Adrenal gland (tissue), 12 donors: Measurements from ENCODE around the gene NOTCH3. TPM values are rescaled to one million over a fixed set of nuclear protein-coding genes. Genes with fewer than 3 reads are reported as not detected.

Source experiments
- DNase-seq, 7 donors: peaks; one replicate each; pipeline ENCODE4 v3.0.0-alpha.2; 2019 to 2020
- H3K27ac ChIP-seq, 5 donors: fragments of 200-600 bp; sonication (generic) in 4 of 5; 1 replicate in 3 of 5; 2 replicates in 2 of 5; pipeline versions ENCODE4 v1.5.1 to v1.8.0; 2016 to 2020; ENCODE audit warnings: mild to moderate bottlenecking in 1 of 5
- H3K27me3 ChIP-seq: fragments of 200-600 bp; 2 replicates; pipeline ENCODE4 v1.8.0; 2021
- H3K36me3 ChIP-seq, 2 donors: fragments of 200-600 bp; replicated peaks in 1 of 2; 1 replicate in 1 of 2; 2 replicates in 1 of 2; pipeline versions ENCODE4 v1.5.1 to v1.8.0; 2018 to 2022
- H3K4me1 ChIP-seq, 2 donors: fragments of 200-600 bp; replicated peaks in 1 of 2; 1 replicate in 1 of 2; 2 replicates in 1 of 2; pipeline versions ENCODE4 v1.5.1 to v1.8.0; 2018 to 2021
- H3K4me3 ChIP-seq, 4 donors: fragments of 200-600 bp; sonication (generic) in 3 of 4; one replicate each; pipeline ENCODE4 v1.5.1; 2016 to 2018
- H3K9me3 ChIP-seq, 3 donors: fragments of 200-600 bp; sonication (generic) in 1 of 3; replicated peaks in 1 of 3; 1 replicate in 2 of 3; 2 replicates in 1 of 3; pipeline versions ENCODE4 v1.5.1 to v1.8.0; 2016 to 2021
- CTCF ChIP-seq, 6 experiments: fragments of 450-650 bp in 4 of 6; fragments of 200-600 bp in 2 of 6; sonication (generic) in 1 of 6; IDR thresholded peaks; 1 replicate in 5 of 6; 2 replicates in 1 of 6; pipeline versions ENCODE4 v1.5.1 to v1.8.0; 2016 to 2021; ENCODE audit warnings: antibody characterized with exemption in 6 of 6, mild to moderate bottlenecking in 2 of 6, moderate library complexity in 1 of 6
- POLR2A ChIP-seq, 2 donors: fragments of 450-650 bp; IDR thresholded peaks; one replicate each; pipeline ENCODE4 v1.6.1; 2017; ENCODE audit warnings: antibody characterized with exemption in 2 of 2, mild to moderate bottlenecking in 2 of 2, moderate library complexity in 1 of 2
- WGBS, 4 donors: extraction: QIAGEN DNeasy Blood & Tissue Kit in 2 of 4; methylation state at CpG; one replicate each; pipeline versions ENCODE4 v1.1.5 to v1.1.7; 2013 to 2017; 5-methylcytosine and 5-hydroxymethylcytosine counted together
- intact Hi-C, 2 donors: fragments of 100-400 bp; cut with DNase I; formaldehyde crosslinking; loops; one replicate each; pipeline versions ENCODE4 v1.14.1 to v1.15.0; 2022 to 2023
- polyA plus RNA-seq, 3 donors: library from polyadenylated mRNA; stranded (reverse); fragments of 200-250 nt in 2 of 3; fragments of 350-450 nt in 1 of 3; fragmentation: Illumina TruSeq in 1 of 3; extraction: RNeasy Lipid Tissue Mini Kit (QIAGEN cat#74804) in 1 of 3; gene quantifications; one replicate each; pipeline ENCODE4 v1.2.3, GENCODE V29; 2013 to 2014
- total RNA-seq, 9 donors: library from RNA; depleted of rRNA in 4 of 9; stranded (reverse); fragments of >200 nt in 4 of 9; fragments of 120-200 nt in 1 of 9; fragmentation: NEBNext Ultra II Directional in 1 of 9; extraction: Animal tissue kit (Norgen Biotek cat#: 25700) in 1 of 9; gene quantifications; one replicate each; pipeline versions ENCODE4 v1.1.0 to v1.2.4, GENCODE V29; 2013 to 2023
- donor health status: healthy with polysubstance abuse.
- donor health status: Bipolar disorder and iron deficiency.
- donor health status: DM: yes; HTN: yes; CAD: no.
- donor health status: DM: no; HTN: no; CAD: no.
- donor health status: DM: no; HTN: no; CAD: no.
- donor health status: DM: yes; HTN: yes; CAD: no.

NOTCH3 gene
- total and polyA plus RNA-seq, 12 donors, result 3.7 to 39.3 (median 12.8) TPM

- 80 to 92% (median 88%) methylated on average over 7 of the region's 7 CpGs for WGBS, 4 donors
- TF ChIP-seq POLR2A (IDR thresholded peaks at IDR 0.05), result no peak
- TF ChIP-seq CTCF (IDR thresholded peaks at IDR 0.05), result no peak
These were observed 15.6 kb upstream of the NOTCH3 start for GRCh38 chr19:15216363-15216762.

GRCh38 chr19:15213715-15214381, 13.1 kb upstream of the NOTCH3 start:
- no peak for TF ChIP-seq POLR2A (IDR thresholded peaks at IDR 0.05)
- no peak for TF ChIP-seq CTCF (IDR thresholded peaks at IDR 0.05)
- Histone ChIP-seq H3K4me3 (no peak overlapping the region), H3K27ac (no peak overlapping the region), H3K36me3 (no peaks in the 10 kb centered on the region), H3K4me1 (no peaks in the 10 kb centered on the region), H3K9me3 (no peaks in the 10 kb centered on the region), H3K27me3 (no peaks in the 10 kb centered on the region)
- intact Hi-C loops, result no loop called here
- WGBS, 4 donors, result 49 to 60% (median 51%) methylated on average over 6 to 15 of the region's 15 CpGs
- peak in 6 of 7 donors; percentile 47 to 76 (median 58) for DNase-seq

More at GRCh38 chr19:15216363-15216762, 15.6 kb upstream of the NOTCH3 start:
- no peaks in the 10 kb centered on the region for H3K9me3 ChIP-seq
- intact Hi-C loops, result no loop called here
- no peak overlapping the region for H3K27ac ChIP-seq
- no peak for DNase-seq
- no peaks in the 10 kb centered on the region for H3K4me1 ChIP-seq
- H3K36me3 ChIP-seq, result no peaks in the 10 kb centered on the region
- H3K4me3 ChIP-seq, result no peak overlapping the region
- H3K27me3 ChIP-seq, result no peaks in the 10 kb centered on the region

DNA sequence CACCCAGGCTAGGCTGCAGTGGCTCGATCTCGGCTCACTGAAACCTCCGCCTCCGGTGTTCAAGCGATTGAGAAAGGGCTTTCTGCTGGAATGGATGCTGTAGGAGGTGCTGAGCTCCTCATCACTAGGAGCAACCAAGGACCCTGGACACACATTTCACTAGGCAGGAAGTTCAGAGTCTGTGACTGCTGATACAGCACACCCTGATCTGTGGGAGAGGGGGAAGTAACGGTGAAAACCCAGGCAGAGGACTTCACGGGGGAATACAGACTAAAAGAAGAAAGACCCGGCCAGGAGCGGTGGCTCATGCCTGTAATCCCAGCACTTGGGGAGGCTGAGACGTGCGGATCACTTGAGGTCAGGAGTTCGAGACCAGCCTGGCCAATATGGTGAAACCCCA, 11.9 kb upstream of the NOTCH3 start:
- H3K27ac ChIP-seq, result no peak overlapping the region

GRCh38 chr19:15210323-15210781, 9.6 kb upstream of the NOTCH3 start:
- intact Hi-C loops, result no loop called here
- Histone ChIP-seq H3K4me3 (no peak overlapping the region), H3K27ac (peak overlapping the region in 2 of 5 donors; percentile 13 to 58), H3K9me3 (no peaks in the 10 kb centered on the region), H3K36me3 (no peaks in the 10 kb centered on the region), H3K27me3 (no peaks in the 10 kb centered on the region), H3K4me1 (no peaks in the 10 kb centered on the region)
- DNase-seq, result peak in 6 of 7 donors; percentile 48 to 76 (median 64)
- 59 to 69% (median 62%) methylated on average over 5 of the region's 5 CpGs for WGBS, 4 donors
- TF ChIP-seq POLR2A (IDR thresholded peaks at IDR 0.05), result no peak
- no peak for TF ChIP-seq CTCF (IDR thresholded peaks at IDR 0.05)

More for the DNA sequence above, 11.9 kb upstream of the NOTCH3 start:
- DNase-seq, result no peak
- Histone ChIP-seq H3K4me1 (no peaks in the 10 kb centered on the region), H3K4me3 (no peak overlapping the region), H3K9me3 (no peaks in the 10 kb centered on the region), H3K36me3 (no peaks in the 10 kb centered on the region), H3K27me3 (no peaks in the 10 kb centered on the region)
- WGBS, 4 donors, result 80 to 96% (median 87%) methylated on average over 12 of the region's 12 CpGs
- intact Hi-C loops, result no loop called here
- TF ChIP-seq CTCF (IDR thresholded peaks at IDR 0.05) (no peak), POLR2A (IDR thresholded peaks at IDR 0.05) (no peak)
